GM19043 (cell line): Measurements from ENCODE around the gene SMURF1.

Experiments
- ATAC-seq: cut with Tn5 transposase; IDR thresholded peaks from one replicate; pipeline ENCODE4 v1.9.1; 2021; ENCODE audit warnings: low read depth; ENCODE audit not compliant: unreplicated experiment

The SMURF1 gene

DNA sequence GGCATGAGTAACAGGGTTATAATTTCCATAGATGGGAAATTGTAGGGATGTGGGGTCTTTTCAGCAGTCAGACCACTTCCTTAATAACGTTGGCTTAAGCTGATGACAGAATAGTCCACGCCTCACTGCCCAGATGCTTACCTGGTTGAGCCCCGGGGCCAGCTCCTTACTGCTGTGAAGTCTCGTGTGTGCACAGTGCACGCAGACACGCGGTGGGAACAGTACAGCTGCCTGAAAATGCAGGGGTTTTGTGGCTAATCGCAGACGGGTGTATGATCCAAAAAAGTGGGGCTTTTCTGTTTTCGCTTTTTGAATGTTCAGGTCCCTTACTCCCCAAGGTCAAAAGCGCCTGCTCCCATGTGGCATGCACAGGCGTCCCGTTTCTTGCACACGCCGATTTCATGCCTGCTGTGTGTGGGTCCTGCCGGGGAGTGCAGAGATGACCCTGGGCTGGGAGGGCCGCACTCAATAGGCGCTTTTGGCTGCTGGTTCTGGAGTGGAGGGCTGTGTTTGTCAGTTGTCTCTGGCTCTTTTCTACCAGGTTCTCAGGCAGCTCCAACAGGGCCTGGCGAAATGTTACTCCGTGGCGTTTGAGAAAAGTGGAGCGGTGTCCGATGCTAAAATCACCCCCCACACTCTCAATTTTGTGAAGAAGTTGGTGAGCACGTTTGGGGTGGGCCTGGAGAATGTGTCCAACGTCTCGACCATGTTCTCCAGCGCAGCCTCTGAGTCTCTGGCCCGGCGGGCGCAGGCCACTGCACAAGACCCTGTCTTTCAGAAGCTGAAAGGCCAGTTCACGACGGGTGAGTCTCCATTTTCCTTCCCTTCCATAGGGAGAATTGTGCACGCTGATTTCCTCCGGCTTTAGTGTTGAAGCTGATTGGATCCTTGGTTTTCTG is 149.6 kb downstream of the SMURF1 start:
- ATAC-seq = no peak

DNA sequence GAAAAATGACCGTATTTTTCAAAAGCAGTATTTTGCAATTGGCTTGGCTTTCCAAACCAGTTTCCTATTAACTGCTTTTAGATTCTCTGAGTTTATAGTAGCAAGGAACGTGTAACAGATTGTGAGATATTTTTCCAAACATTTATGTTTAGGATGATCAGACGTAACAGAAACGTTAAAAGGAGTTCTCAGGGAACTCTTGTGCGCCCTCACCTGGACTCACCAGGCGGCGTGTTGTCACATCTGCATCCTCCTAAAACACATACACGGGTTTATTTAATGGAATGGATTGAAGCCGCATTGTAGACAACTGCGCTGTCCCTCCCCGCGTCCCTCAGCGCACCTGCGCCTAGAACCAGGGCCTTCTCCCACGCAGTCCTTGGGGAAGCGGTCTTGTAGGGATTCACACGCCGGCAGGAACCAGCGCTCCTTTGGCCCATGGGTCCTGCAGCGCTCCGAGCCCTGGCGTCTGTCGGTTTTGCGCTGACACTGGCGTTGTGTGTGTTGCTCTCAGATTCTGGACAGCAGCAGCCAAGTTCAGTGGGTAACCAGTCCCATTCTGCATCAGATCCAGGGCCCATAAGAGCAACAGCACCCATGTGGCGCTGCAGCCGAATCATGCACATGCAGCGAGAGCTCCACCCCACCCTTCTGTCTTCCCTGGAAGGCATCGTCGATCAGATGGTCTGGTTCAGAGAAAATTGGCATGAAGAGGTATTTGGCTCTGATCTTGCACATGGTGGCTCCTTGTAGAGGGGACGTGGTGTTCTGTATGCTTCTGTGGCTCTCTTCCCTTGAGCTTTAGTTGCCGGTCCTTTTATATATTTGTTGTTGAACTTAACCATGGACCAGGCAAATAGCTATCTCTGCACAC is 150.6 kb downstream of the SMURF1 start:
- ATAC-seq = no peak

DNA sequence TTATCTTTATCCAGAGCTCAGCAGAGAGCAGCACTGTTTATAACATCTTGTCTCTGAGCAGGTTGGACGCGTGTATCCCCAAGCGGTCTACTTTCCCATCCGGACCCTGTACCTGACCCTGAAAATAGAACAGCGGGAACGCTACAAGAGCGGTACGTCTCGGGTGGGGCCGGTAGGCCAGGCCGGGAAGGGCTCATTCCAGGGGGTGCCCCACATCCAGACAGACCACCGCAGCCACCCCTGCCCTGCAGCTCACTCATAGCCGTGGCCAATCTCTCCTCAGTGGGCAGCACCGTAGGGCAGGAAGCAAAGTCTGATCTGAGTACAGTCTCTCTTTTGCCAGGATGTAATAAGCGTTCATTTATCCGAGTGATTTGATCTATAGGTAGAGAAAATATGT is 151.8 kb downstream of the SMURF1 start:
- ATAC-seq = no peak

DNA sequence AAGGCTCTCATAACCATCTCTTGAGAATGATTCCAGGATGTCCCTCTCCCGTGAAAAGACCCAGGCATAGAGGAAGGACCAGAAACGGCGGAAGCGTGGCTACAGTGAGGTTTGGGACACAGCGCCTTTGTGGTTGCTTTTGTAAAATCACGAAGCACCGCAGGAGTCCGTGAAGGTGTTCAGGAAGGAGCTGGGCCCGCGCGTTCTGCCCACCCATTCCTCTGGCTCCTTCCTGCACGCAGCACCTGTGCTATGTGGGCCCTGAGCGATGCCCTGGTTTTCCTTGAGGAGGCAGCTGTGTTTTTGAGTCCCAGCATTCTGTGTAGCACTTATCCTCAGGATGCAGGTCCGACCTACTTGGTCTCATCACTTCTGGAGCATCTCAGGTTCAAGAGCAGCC is 152.8 kb downstream of the SMURF1 start:
- ATAC-seq = no peak

DNA sequence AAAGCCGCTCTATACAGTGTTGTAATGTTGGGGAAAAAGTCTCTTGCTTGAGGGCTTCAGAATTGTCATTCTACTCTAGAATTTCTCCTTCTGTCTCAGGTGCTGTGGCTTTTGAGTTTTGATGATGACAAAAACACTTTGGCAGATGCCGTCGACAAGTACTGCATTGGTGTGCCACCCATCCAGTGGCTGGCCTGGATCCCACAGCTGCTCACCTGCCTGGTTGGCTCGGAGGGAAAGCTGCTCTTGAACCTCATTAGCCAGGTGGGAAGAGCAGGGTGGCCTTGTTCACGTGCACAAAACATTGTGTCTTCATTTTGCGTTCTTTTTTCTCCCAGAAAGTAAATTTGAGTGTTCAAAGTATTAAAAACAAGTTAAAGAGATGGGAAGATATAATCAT is 153.6 kb downstream of the SMURF1 start:
- ATAC-seq = no peak

DNA sequence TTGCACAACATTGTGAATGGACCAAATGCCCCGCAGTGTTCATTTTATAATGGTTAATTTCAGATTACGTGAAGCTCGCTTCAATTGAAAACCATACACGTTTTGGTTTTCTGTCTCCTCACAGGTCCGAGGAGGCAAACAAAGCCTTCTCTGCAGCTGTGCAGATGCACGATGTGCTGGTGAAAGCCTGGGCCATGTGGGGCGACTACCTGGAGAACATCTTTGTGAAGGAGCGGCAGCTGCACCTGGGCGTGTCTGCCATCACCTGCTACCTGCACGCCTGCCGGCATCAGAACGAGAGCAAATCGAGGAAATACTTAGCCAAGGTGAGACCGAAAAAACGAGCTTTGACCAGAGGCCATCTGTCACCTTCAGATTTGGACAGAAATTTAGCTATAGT is 155.3 kb downstream of the SMURF1 start:
- ATAC-seq = no peak

DNA sequence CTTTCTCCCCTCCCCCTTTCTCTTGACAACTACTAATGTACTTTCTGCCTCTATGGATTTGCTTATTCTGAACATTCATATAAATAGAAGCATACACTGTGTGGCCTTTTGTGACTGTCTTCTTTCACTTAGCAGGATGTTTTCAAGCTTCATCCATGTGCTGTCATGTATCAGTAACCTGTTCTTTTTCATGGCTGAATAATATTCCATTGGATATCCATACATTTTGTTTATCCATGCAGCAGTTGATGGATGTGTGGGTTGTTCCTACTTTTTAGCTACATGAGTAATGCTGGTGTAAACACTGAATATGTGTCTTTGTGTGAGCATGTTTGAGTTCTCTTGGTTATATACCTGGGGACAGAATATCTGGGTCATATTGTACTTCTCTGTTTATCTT is 158.0 kb downstream of the SMURF1 start:
- no peak for ATAC-seq

DNA sequence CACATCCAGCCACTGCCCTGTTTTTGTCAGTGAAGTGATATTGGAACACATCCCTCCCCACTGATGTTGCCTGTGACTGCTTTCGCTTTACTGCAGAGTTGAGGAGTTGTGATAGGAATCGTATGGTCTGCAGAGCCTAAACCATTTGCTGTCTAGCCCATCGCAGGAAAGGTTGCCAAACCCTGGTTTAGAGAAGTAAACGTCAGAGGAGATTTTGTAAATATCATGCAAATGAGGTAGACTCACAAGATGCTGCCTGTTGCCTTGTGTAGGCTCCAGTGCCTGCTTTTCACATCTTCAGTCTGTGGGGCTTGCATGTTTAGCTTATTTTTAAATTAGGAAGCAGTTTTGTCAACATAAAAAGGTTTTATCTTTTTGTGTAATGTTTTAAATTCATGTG is 158.5 kb downstream of the SMURF1 start:
- no peak for ATAC-seq

DNA sequence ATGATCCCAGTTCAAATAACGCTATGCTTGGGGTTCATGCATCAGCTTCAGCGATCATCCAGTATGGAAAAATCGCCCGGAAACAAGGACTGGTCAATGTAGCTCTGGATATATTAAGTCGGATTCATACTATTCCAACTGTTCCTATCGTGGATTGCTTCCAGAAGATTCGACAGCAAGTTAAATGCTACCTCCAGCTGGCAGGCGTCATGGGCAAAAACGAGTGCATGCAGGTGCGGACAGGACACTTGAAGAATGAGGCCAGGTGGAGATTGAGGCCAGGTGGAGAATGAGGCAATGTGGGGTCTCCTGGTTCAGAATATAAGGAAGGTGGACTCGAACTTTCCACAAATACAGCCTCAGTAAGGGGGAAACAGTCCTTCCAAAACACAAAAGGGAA is 159.8 kb downstream of the SMURF1 start:
- ATAC-seq = no peak

DNA sequence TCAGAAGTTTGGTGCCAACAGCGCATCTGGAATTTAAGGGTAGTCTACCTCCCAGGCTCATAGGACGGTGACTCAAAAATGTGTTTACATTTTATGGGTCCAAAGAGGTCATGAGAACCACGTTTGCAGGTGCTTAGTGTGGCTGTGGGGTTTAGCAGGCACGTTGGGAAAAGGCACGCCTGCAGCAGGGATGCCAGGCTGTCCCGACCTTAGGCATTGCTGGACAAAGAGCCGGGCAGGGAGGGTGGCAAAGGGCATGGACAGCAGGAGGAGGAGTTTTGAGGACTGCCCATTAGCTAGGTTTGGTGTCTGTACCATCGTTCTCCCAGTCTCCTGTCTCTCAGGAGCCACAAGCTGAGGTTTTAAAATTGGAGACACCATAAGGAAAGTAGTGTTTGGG is 161.2 kb downstream of the SMURF1 start:
- no peak for ATAC-seq

DNA sequence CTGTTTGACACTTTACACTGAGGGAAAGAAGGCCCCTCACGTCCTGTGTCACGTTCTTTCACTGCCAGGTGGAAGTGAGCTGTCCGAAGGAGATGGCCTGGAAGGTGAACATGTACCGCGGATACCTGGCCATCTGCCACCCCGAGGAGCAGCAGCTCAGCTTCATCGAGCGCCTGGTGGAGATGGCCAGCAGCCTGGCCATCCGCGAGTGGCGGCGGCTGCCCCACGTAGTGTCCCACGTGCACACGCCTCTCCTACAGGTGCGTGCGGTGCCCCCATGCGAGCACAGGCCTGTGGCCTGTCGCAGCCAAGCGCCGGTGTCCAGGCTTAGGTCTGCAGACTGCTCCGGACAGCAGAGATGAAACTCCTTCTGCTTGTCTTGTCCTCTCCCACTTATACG is 162.2 kb downstream of the SMURF1 start:
- no peak for ATAC-seq

DNA sequence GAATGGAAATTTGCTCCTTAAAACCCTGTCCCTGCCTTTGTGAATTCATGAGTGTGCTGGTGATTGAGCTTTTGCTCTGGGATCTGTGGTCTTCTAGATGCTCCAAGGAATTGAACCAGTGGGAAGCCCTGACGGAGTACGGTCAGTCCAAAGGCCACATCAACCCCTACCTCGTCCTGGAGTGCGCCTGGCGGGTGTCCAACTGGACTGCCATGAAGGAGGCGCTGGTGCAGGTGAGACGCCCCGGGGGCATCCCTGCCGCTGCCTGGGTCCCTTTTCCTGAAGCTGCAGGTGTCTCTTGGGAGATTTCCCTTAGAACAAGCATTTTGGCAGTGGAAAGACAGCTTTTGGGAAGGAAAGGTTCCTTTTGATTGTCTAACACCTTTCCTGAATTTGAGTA is 165.2 kb downstream of the SMURF1 start:
- ATAC-seq = no peak
